Loucy (cell line): ENCODE data around the gene NADK2.
A peak's percentile ranks its signal among the peaks of the same experiment; 100 is the strongest.

Source experiments
- H2AFZ ChIP-seq: fragments of 200-600 bp; sonication (generic); 2 replicates; pipeline ENCODE4 v1.6.0; 2016; ENCODE audit warnings: antibody characterized with exemption, mild to moderate bottlenecking, low read length, moderate library complexity
- H3F3A ChIP-seq: fragments of 200-600 bp; 2 replicates; pipeline ENCODE4 v1.6.0; 2016; ENCODE audit warnings: antibody characterized with exemption, low read depth, mild to moderate bottlenecking
- H3K27me3 ChIP-seq: fragments of 200-600 bp; sonication (generic); 2 replicates; pipeline ENCODE4 v1.6.1; 2014; ENCODE audit warnings: low read length, mild to moderate bottlenecking; ENCODE audit not compliant: insufficient read depth, poor library complexity, severe bottlenecking
- H3K36me3 ChIP-seq: fragments of 200-600 bp; sonication (generic); 2 replicates; pipeline ENCODE4 v1.6.1; 2016; ENCODE audit warnings: low read length; ENCODE audit not compliant: insufficient read depth
- H3K4me1 ChIP-seq: fragments of 200-600 bp; sonication (generic); 2 replicates; pipeline ENCODE4 v1.5.1; 2014; ENCODE audit warnings: low read length, mild to moderate bottlenecking; ENCODE audit not compliant: insufficient read depth, poor library complexity, severe bottlenecking
- H3K4me2 ChIP-seq: fragments of 200-600 bp; sonication (generic); 2 replicates; pipeline ENCODE4 v1.6.0; 2014; ENCODE audit warnings: antibody characterized with exemption, low read length, low read depth, mild to moderate bottlenecking; ENCODE audit not compliant: poor library complexity, severe bottlenecking
- H3K4me3 ChIP-seq: fragments of 200-600 bp; sonication (generic); 2 replicates; pipeline ENCODE4 v1.5.1; 2014; ENCODE audit warnings: low read length, mild to moderate bottlenecking, mixed read lengths; ENCODE audit not compliant: poor library complexity, severe bottlenecking
- H3K79me2 ChIP-seq: fragments of 200-600 bp; sonication (generic); 2 replicates; pipeline ENCODE4 v1.6.1; 2014; ENCODE audit warnings: low read length; ENCODE audit not compliant: insufficient read depth
- H3K9ac ChIP-seq: fragments of 200-600 bp; sonication (generic); 2 replicates; pipeline ENCODE4 v1.6.0; 2014; ENCODE audit warnings: mild to moderate bottlenecking, low read depth, low read length, moderate library complexity; ENCODE audit not compliant: poor library complexity, severe bottlenecking
- H3K9me2 ChIP-seq: fragments of 200-600 bp; sonication (generic); replicated peaks from 2 replicates; pipeline ENCODE4 v1.6.1; 2016; ENCODE audit warnings: low read depth, low read length, mixed read lengths
- H3K9me3 ChIP-seq: fragments of 200-600 bp; sonication (generic); 2 replicates; pipeline ENCODE4 v1.6.1; 2014; ENCODE audit warnings: mild to moderate bottlenecking, antibody characterized with exemption, low read length, low read depth; ENCODE audit not compliant: insufficient read depth
- H4K20me1 ChIP-seq: fragments of 200-600 bp; sonication (generic); 2 replicates; pipeline ENCODE4 v1.6.0; 2014; ENCODE audit warnings: antibody characterized with exemption, low read length, mild to moderate bottlenecking; ENCODE audit not compliant: insufficient read depth, poor library complexity, severe bottlenecking
- CTCF ChIP-seq: fragments of 200-600 bp; sonication (generic); conservative IDR thresholded peaks from 2 replicates; pipeline ENCODE4 v1.5.1; 2014; ENCODE audit warnings: mild to moderate bottlenecking, antibody characterized with exemption, low read length
- EZH2phosphoT487 ChIP-seq: fragments of 200-600 bp; IDR thresholded peaks from 2 replicates; pipeline ENCODE4 v1.6.1; 2018; ENCODE audit warnings: antibody characterized with exemption, mild to moderate bottlenecking, moderate library complexity, borderline replicate concordance

NADK2 gene

DNA sequence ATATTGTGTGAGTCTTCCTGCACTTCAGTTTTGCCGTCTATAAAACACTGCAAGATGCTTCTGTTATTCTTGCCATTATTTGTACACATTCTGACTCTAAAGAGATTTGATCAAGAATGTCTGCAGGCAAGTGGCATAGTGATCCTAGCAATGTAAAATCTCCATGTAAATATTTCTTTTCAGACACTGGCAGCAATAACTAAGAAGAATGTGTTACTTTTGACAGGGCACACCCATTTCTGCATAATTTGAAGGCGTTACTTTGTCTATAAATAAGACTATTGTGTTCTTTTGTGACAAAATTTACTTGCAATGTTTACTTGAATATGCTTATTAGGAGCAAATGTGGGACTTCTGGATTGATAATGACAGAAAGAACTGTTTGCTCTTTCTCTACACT, 39.9 kb upstream of the NADK2 start:
- no peaks in the 10 kb centered on the region for H3K9me3 ChIP-seq
- TF ChIP-seq EZH2phosphoT487 (no peak), CTCF (no peak)
- no peak overlapping the region for H3K9ac ChIP-seq
- H4K20me1 ChIP-seq = no peaks in the 10 kb centered on the region
- no peaks in the 10 kb centered on the region for H3K79me2 ChIP-seq
- no peak overlapping the region for H2AFZ ChIP-seq
- H3K36me3 ChIP-seq = no peaks in the 10 kb centered on the region
- no peaks in the 10 kb centered on the region for H3K4me1 ChIP-seq
- H3K9me2 ChIP-seq = no peaks in the 10 kb centered on the region
- no peaks in the 10 kb centered on the region for H3F3A ChIP-seq
- no peak overlapping the region for H3K4me2 ChIP-seq
- H3K27me3 ChIP-seq = no peaks in the 10 kb centered on the region
- no peak overlapping the region for H3K4me3 ChIP-seq

DNA sequence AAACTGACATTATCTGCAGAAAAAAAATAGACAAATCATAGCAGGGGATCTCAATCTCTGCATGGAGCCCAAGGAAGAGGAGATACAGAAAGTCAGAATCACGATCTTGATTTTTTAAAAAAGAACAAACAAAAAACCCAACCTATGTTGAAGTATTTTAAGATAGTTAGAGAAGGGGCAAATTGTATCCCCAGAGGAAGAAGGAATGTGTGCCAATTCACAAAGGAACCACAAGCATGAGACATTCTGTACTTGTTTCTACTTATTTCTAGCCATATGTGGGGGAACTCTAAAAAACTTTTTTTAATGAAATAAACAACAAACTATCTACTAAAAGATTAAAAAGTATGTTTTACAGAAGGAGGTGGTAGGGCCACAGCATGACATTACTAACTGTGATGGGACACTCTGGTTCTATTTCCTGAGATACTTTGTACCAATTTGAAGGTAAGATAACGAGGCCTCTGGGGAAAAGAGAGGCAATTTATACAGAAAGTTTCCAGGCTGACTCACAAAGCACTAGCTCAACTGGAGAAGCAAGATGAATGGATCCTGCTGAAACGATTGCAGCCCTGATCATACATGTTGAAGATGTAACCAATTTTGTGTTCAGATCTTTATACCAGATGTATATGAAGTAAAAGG, 37.5 kb upstream of the NADK2 start:
- H3K9me3 ChIP-seq = no peaks in the 10 kb centered on the region
- no peaks in the 10 kb centered on the region for H3K4me1 ChIP-seq
- peak overlapping the region; percentile 53; the same call in 1 of the 2 replicates for H2AFZ ChIP-seq
- H3K27me3 ChIP-seq = no peaks in the 10 kb centered on the region
- no peak overlapping the region for H3K4me3 ChIP-seq
- no peaks in the 10 kb centered on the region for H3F3A ChIP-seq
- H3K4me2 ChIP-seq = no peak overlapping the region
- TF ChIP-seq CTCF (no peak), EZH2phosphoT487 (no peak)
- no peaks in the 10 kb centered on the region for H3K9me2 ChIP-seq
- no peak overlapping the region for H3K9ac ChIP-seq
- H4K20me1 ChIP-seq = no peaks in the 10 kb centered on the region
- H3K79me2 ChIP-seq = no peaks in the 10 kb centered on the region
- H3K36me3 ChIP-seq = no peaks in the 10 kb centered on the region

- no peaks in the 10 kb centered on the region for H3K27me3 ChIP-seq
- H3K4me1 ChIP-seq = peaks cover 5% of the 10 kb centered on the region
- no peaks in the 10 kb centered on the region for H4K20me1 ChIP-seq
- no peaks in the 10 kb centered on the region for H3K79me2 ChIP-seq
- H3F3A ChIP-seq = no peaks in the 10 kb centered on the region
- H3K9me2 ChIP-seq = no peaks in the 10 kb centered on the region
- no peak overlapping the region for H2AFZ ChIP-seq
- no peak overlapping the region for H3K4me3 ChIP-seq
- H3K9ac ChIP-seq = no peak overlapping the region
- H3K4me2 ChIP-seq = no peak overlapping the region
- TF ChIP-seq EZH2phosphoT487 (no peak), CTCF (no peak)
- H3K36me3 ChIP-seq = no peaks in the 10 kb centered on the region
- H3K9me3 ChIP-seq = no peaks in the 10 kb centered on the region
Measured at GRCh38 chr5:36277521-36278176, 35.9 kb upstream of the NADK2 start.
